Calu3 (cell line): ENCODE measurements around the gene C19orf47. TPM values are rescaled to one million over a fixed set of nuclear protein-coding genes. Genes with fewer than 3 reads are reported as not detected.

Experiments used
- BruUV-seq: library from RNA; stranded (reverse); fragments of 400-500 nt; replicated peaks from 2 replicates; lab custom pipeline; 2021; lab: Mats Ljungman, UMichigan
- CTCF ChIA-PET: fragments of 300-600 bp; sonication (Branson Sonifier 250); formaldehyde crosslinking; loops from one replicate; lab custom pipeline; 2022; ENCODE audit warnings: antibody characterized with exemption; lab: Charles Lee
- DNase-seq: peaks from one replicate; pipeline ENCODE4 v3.0.0; 2022
- H3K27ac Mint-ChIP-seq: one replicate; pipeline ENCODE4 v1.8.0; 2022; ENCODE audit warnings: mixed read lengths; ENCODE audit not compliant: unreplicated experiment
- H3K27me3 Mint-ChIP-seq: one replicate; pipeline ENCODE4 v1.8.0; 2022; ENCODE audit warnings: mixed read lengths; ENCODE audit not compliant: unreplicated experiment
- H3K36me3 Mint-ChIP-seq: one replicate; pipeline ENCODE4 v1.8.0; 2022; ENCODE audit warnings: mild to moderate bottlenecking, moderate library complexity, mixed read lengths; ENCODE audit not compliant: insufficient read depth, unreplicated experiment
- H3K4me1 Mint-ChIP-seq: one replicate; pipeline ENCODE4 v1.8.0; 2022; ENCODE audit warnings: mild to moderate bottlenecking, low read depth, mixed read lengths; ENCODE audit not compliant: unreplicated experiment
- H3K4me3 Mint-ChIP-seq: one replicate; pipeline ENCODE4 v1.8.0; 2022; ENCODE audit warnings: mild to moderate bottlenecking, low read depth, moderate library complexity, mixed read lengths; ENCODE audit not compliant: unreplicated experiment
- H3K9me3 Mint-ChIP-seq: one replicate; pipeline ENCODE4 v1.8.0; 2022; ENCODE audit warnings: low read depth, mixed read lengths; ENCODE audit not compliant: unreplicated experiment
- CTCF ChIP-seq: fragments of 200-600 bp; IDR thresholded peaks from one replicate; pipeline ENCODE4 v1.8.0; 2022; ENCODE audit warnings: antibody characterized with exemption; ENCODE audit not compliant: unreplicated experiment
- intact Hi-C: fragments of 100-400 bp; cut with micrococcal nuclease; formaldehyde crosslinking; loops from one replicate; pipeline ENCODE4 v1.10.0; 2022; ENCODE audit not compliant: unreplicated experiment
- total RNA-seq: library from RNA; stranded (reverse); gene quantifications from 2 replicates; pipeline ENCODE4 v1.2.3, GENCODE V29; 2022

The C19orf47 gene
- total RNA-seq, 1 experiment from 2014 or later: 22.7 TPM

- no TSS peak for BruUV-seq
- no peak for DNase-seq
- intact Hi-C loops: loop anchor here (10.0 kb wide), 3 partner anchors 135 to 325 kb away; partner anchors contain the start of gene SERTAD3
- peaks cover 4% of the 10 kb centered on the region for H3K36me3 Mint-ChIP-seq
- no peak overlapping the region for H3K4me3 Mint-ChIP-seq
- no peak overlapping the region for H3K27ac Mint-ChIP-seq
- no peaks in the 10 kb centered on the region for H3K4me1 Mint-ChIP-seq
- H3K9me3 Mint-ChIP-seq: no peaks in the 10 kb centered on the region
- no peaks in the 10 kb centered on the region for H3K27me3 Mint-ChIP-seq
- TF ChIP-seq CTCF: no peak
- CTCF ChIA-PET: interaction anchor here (0.6 kb wide), 2 partner anchors 20 to 846 kb away, joined by 3 to 5 read pairs; no protein-coding TSS in a partner anchor
These were observed 38.5 kb downstream of the C19orf47 start for GRCh38 chr19:40309666-40310065.

DNA sequence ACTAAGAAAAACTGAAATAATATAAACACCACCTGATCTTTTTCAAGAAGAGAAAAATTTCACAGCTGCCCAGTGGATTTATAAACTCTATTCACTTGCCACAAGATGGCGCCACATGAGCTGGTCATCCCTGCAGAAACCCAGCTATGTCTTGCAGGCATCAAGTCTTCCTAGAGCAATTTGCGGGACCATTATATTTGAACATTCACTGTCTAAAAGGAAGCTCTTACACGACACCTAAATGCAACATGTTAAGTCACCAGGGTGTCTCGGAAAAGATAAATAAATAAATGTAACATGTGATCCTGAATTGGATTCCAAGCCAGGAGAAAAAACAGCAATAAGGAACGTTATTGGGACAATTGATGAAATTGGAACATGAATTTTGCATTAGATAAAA, 42.8 kb downstream of the C19orf47 start:
- no peaks in the 10 kb centered on the region for H3K4me1 Mint-ChIP-seq
- BruUV-seq: no TSS peak
- H3K4me3 Mint-ChIP-seq: no peak overlapping the region
- no peaks in the 10 kb centered on the region for H3K27me3 Mint-ChIP-seq
- no peaks in the 10 kb centered on the region for H3K9me3 Mint-ChIP-seq
- CTCF ChIA-PET: interaction anchor here (0.6 to 1.3 kb wide), 28 partner anchors 9 to 473 kb away, joined by 3 to 14 read pairs (median 4); partner anchors contain the start of genes AKT2, BLVRB and RAB4B
- H3K27ac Mint-ChIP-seq: no peak overlapping the region
- no peaks in the 10 kb centered on the region for H3K36me3 Mint-ChIP-seq
- peak; percentile 83 for DNase-seq
- TF ChIP-seq CTCF: peak; percentile 88
- intact Hi-C loops: loop anchor here (10.0 kb wide), 3 partner anchors 139 to 329 kb away; partner anchors contain the start of gene SERTAD3

DNA sequence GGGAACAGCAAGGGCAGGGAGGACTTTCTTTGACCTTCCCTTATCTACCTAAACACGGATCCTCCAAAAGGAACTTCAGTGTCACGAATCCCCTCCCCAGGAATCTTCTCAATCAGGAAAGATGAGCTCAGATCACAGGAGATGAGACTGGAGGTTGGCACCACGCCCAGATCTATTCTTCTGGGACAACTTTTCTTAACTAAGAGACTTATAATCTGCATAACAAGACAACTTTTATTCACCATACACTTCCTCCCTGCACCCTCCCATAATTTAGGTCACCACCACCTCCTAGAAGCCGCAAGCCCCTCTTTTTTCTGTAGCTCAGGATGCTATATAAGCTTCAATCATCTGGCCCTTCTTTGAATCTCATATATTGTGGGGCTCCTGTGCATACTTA, 43.9 kb downstream of the C19orf47 start:
- TF ChIP-seq CTCF: no peak
- CTCF ChIA-PET: interaction anchor here (1.3 kb wide), 1 partner anchor 217 kb away, joined by 4 read pairs; no protein-coding TSS in a partner anchor
- Mint-ChIP-seq H3K27ac (no peak overlapping the region), H3K4me1 (no peaks in the 10 kb centered on the region), H3K4me3 (no peak overlapping the region), H3K27me3 (no peaks in the 10 kb centered on the region), H3K36me3 (no peaks in the 10 kb centered on the region), H3K9me3 (no peaks in the 10 kb centered on the region)
- BruUV-seq: no TSS peak
- DNase-seq: no peak
- intact Hi-C loops: loop anchor here (10.0 kb wide), 3 partner anchors 140 to 330 kb away; partner anchors contain the start of gene SERTAD3

- Mint-ChIP-seq H3K4me3 (no peak overlapping the region), H3K9me3 (no peaks in the 10 kb centered on the region), H3K4me1 (no peaks in the 10 kb centered on the region), H3K36me3 (no peaks in the 10 kb centered on the region), H3K27ac (no peak overlapping the region), H3K27me3 (no peaks in the 10 kb centered on the region)
- BruUV-seq: no TSS peak
- TF ChIP-seq CTCF: no peak
- CTCF ChIA-PET: interaction anchor here (0.7 kb wide), 1 partner anchor 17 kb away, joined by 3 read pairs; no protein-coding TSS in a partner anchor
- no peak for DNase-seq
- intact Hi-C loops: loop anchor here (10.0 kb wide), 3 partner anchors 141 to 331 kb away; partner anchors contain the start of gene SERTAD3
These were observed 44.4 kb downstream of the C19orf47 start for GRCh38 chr19:40303765-40304164.
